HT1080 (cell line): Measurements from ENCODE around the gene LINS1. TPM values are rescaled to one million over a fixed set of nuclear protein-coding genes. Genes with fewer than 3 reads are reported as not detected.

ENCODE experiments used
- DNase-seq: peaks from one replicate; pipeline ENCODE4 v3.0.0-alpha.2; 2015; ENCODE audit warnings: low read depth
- total RNA-seq: library from RNA; depleted of rRNA; stranded (reverse); fragments of >200 nt; shearing (Covaris generic); gene quantifications from 2 replicates; pipeline ENCODE4 v1.2.3, GENCODE V29; 2014

The LINS1 gene
- total RNA-seq, 1 experiment from 2014 or later: 6.7 TPM

DNA sequence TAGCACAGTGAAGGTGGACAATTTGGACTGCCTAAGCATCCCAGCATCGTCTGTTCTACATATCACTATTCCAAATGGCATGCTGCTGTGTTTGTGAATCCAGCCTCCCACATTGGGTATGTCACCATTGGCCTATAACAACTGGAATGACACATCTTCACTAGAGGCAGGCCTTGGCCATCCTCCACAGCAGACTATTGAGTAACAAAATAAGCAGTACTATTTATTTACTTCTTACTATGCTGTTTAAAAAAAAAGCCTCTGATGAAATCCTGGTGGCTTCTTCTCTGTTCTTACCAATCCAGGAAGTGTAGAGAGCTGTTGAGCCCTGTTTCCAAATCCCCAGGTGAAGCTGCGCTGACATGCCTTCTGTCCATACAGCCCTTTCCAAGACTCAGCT is 42.7 kb downstream of the LINS1 start:
- DNase-seq: no peak

DNA sequence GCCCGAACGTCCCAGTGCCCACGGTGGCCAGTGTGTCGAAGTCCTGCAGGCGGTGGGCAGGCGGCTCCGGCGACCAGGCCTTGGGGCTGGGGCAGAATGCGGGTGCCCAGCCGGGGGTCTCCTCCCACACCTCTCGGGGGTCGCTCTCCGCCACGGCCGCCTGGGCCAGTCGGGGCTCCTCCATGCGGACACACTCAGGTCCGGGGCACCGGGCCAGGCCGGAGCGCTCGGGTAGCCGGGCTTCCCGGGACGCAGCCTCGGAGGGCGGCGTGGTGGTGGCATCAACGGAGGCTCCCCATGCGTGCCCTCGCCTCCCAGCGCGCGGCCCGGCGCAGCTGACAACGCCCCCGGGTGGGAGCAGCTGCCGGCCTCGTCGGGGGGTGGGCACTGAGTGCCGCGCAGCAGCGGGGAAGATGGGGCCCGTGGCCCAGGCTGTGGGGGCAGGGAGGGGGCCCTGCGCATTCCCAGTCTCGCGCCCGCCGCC is 43.2 kb downstream of the LINS1 start:
- no peak for DNase-seq

DNA sequence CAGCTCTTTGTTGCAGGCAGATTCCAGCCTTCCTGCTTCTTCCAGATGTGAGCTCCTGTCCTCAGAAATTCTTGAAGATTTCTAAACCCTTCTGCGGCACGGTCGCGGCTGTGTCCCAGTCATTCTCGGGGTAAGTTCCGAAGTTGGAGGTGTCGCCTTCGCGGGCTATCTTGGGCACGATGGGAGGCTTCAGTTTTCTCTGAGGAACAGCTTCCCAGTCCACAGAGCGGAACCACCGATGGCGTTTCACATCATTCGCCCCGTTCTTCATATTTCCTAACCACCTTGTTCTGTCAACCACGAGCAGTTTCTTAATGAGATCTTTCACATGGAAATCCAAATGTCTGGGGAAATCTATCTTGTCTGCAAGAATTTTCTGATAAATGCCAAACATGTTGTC is 48.5 kb downstream of the LINS1 start:
- DNase-seq: no peak

DNA sequence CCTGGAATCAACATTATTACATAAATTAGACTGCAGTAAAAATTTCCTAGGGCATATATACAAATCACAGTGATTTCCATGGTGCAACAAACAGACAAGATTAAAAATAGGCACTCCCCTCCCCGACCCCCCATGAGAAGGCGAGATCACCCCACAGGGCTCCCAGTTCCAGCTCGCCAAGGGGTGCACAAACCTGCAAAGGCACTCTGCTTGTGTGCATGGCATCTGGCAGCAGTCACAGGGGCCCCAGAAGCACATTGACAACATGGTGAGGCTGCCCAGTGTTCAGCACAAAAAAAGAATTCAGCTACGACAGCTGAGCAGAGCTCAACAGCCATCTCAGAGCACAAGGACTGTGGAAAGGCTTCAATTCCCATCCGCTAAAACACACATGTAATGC is 54.0 kb downstream of the LINS1 start:
- no peak for DNase-seq

DNA sequence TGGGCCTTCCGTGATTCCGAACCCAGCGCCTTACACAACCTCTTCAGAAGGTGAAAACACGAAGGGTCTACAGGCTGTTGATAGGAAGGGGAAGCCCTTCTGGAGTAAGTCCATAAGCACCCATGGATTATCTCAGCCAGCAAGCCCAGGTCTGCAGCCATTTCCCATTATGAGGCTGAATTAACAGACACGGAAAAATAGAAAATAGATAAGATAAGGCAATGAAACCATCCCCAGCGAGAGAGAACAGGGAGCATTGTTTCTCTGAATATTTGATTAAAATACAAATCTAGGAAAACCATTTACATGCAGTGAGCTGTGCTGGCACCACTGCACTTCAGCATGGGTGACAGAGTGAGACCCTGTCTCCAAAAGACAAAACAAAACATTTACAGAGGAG is 57.0 kb downstream of the LINS1 start:
- DNase-seq: no peak

DNA sequence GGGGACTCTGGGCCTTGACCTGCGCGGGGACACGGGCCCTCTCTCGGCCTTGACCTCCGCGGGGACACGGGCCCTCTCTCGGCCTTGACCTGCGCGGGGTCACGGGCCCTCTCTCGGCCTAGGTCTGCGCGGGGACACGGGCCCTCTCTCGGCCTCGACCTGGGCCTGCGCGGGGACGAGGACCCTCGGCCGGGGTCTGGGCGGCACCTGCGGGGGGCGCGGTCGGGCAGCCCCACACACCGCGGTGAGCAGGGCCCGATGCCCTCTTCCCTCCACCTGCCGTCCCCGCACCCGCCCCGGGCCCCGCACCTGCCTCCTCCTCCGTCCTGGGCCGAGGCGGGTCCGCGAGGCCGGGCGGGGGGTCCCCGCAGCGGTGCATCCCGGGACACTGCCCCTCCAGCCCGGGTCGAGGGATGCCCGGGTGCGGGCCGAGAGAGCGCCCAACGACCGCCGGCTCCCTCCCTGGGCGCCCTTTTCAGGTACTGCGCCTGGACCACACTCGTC is 57.6 kb downstream of the LINS1 start:
- DNase-seq: no peak

DNA sequence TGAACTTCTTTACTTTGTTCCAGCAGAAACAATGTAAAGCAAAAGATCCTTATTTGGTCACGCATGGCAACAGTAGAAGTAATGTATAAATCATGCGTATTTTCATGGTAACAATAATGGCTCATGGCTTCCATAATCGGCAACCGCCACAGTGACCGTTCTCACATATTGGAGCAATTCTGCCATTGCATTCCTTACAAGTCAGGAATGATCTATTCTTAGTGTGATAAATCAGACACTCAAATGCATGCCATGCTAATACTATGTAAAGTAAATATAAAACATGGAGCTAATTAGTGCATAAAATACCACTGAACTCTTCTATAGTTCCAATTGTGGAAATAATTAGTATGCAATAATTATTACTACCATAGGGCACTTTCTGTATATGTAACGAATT is 59.7 kb downstream of the LINS1 start:
- DNase-seq: no peak

DNA sequence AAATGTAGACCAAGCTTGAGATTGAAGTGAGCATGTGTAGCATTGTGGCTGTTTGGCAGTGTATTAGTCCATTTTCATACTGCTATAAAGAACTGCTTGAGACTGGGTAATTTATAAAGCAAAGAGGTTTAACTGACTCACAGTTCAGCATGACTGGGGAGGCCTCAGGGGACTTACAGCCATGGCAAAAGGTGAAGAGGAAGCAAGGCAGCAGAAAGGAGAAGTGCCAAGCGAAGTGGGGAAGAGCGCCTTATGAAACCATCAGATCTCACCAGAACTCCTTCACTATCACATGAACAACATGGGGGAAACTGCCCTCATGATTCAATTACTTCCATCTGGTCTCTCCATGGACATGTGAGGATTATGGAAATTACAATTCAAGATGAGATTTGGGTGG is 64.7 kb downstream of the LINS1 start:
- DNase-seq: no peak

DNA sequence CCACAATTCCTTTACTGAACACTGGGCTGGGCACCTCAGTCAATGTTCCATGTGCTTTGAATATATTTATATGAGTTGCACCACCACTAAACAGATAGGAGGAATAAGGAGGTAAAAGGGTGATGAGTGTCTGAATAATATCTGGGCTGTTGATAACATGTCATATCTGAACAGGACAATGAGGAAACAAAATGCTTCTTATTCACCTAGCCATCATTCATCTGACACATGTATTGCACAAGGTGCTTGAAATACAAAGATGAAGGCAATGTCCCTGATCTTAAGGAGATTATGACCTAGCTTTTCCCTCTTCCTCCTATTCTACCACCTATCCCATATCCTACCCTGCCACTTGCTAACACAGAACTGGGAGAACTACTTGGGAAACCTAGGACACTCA is 65.3 kb downstream of the LINS1 start:
- no peak for DNase-seq

DNA sequence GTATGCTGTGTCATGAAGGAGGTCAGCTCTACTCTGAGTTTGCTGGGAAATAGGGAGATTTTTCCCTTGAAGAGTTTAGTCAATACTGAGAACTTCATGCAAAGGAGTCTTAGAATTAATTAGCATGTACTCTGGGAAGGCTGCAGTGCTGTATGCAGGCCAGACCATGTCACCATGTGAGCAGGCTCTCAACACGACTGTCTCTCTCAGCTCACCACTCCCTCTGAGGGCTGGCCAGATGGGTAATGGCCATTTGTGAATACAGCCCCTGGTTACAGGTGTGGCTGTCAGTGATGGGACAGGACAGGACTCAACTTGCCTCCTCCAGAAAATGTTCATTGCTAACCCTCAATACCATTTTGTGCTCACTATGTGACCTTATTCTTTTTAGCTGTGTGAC is 68.1 kb downstream of the LINS1 start:
- no peak for DNase-seq

DNA sequence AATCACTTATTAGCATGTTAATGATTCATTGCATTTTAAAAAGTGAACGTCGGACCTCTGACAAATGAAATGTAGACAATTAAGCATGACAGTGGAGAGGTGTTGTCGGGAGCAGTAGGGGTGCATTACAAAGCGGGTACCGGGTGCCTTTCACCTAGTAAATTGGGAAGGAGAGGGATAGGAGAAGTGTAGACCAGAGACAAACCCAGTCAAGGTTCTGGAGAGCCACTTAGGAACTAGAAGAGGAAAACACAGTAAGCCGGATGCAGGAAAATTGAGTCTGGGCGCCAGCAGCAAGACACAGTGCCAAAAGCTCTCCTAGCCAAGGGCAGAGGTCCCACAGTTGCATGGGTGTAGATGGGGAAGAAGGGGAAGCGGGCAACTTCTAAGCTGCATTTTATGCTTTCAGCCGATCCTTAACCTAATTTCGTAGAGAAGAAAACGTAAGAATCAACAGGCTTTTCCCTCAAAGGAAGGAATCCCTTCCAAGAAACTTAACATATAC is 70.1 kb downstream of the LINS1 start:
- DNase-seq: no peak

DNA sequence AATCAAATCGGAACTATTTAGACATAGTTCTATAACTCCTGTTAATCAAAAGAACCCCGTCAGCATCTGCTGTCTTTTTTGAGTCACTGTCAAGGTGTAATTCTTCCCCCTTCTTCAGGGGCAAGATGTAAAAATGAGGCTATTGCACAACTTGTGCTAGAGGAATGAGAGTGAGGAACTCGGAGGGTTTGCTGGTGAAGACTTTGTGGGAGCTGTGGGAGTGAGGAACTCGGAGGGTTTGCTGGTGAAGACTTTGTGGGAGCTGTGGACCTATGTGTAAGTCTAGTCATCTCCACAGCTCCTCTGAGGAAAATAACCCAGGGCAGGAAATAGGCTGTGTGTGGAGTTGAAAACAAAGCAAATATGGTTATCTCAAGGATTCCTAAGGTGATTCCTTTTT is 70.8 kb downstream of the LINS1 start:
- DNase-seq: no peak

DNA sequence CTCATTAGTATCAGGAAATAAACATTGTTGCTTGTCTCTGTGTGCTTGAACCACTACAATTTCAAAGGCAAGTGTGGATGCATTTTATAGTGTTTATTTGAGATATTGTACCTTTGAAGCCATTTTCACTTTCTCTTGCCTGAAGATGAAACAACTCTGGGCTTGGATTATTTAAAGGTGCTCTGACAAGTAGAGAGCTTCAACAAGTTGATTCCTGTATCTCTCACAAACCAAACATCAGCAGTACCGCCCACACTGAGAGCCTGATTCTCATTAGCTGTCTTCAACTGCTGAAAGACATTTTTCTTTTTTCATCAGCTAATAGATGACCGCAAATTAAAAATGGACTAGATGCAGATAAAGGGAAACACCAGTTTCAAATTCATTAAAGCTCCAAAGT is 72.4 kb downstream of the LINS1 start:
- DNase-seq: no peak

DNA sequence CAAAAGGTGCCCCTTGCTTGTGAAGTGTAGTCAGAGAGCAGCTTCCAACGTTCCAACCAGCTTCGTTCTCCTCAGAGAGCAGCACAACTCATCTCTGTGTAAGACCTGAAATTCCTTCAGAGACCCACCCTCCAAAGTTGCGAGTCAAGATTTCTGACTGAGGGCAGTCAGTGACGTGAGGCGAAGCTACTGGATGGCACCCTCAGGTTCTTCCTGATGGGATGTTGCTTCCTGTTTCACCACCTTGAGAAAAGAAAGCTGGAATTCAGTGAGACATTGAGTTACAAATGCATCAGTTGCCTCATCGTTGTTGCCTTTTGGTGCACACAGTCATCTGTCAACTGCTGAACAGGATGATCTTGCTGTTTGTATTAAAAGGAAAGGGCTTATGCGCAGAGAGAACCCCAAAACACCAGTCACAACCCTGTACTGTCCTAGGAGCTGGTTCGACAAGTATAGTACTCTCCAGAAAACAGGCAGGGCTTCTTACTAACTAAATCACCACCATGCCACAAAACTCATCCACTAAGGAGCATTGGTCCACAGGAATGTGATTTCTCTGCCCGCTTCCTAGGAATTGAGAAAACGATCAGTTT is 73.1 kb downstream of the LINS1 start, which contains the start of gene CERS3:
Gene CERS3 (minus strand): TSS at position 118 of the 596 bp plus-strand sequence. CDS start 27,101 bp downstream, outside the sequence.
- DNase-seq: no peak

DNA sequence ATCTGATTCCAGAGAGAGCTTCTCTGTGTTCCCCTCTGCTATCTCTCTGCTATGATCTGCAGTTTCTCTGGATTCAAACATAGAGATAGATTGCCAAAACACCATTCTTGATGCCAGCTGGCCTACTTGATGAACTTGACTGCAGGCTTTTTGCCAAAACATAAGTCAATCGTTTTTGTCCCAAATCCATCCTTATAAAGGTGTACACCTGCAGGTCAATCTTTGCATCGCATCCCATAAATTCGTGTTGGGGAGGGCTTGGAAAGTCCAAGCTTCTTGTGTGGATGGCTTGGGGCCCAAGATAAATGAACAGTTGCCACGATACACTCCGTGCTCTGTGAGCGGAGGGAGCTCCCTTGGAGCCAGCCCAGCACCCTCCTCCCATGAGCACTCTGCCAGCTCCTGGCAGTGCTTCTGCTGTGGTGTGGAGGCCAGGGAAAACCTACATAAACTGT is 75.9 kb downstream of the LINS1 start:
- DNase-seq: no peak

DNA sequence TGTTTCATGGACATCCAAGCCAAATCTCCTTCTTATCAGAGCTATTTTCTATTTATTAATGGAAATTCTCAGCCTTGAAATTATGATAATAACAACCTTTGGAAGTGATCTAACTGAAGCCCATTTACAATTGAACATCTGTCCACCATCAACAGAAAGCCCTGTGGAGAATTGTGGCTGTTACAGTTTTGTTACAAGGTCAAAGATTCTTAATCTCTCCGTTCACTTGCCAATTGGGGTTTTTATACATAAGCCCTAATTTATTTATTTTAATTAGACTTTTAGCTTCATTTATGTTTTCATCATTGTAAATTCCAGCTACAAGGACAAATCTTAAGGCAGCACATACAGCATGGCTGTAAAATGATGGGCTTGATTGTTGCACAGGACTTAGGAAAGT is 76.5 kb downstream of the LINS1 start:
- DNase-seq: no peak

DNA sequence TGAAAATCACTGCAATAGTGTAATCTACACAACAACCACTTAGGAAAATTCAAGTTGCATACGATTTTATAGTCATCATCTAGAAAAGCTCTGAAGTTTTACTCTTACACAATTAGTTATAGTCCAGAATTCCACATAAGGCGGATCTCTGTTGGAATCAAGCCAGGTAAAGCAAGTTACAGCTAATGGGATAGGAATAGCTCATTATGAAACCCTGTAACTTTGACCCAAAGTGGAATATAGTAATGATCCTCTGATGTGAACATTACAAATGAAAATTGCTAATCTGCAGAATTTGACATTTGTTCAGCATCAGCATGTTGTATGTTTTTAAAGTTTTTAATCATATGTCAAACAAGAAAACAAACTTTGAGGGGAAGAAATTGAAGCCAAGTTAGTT is 77.7 kb downstream of the LINS1 start:
- DNase-seq: no peak

DNA sequence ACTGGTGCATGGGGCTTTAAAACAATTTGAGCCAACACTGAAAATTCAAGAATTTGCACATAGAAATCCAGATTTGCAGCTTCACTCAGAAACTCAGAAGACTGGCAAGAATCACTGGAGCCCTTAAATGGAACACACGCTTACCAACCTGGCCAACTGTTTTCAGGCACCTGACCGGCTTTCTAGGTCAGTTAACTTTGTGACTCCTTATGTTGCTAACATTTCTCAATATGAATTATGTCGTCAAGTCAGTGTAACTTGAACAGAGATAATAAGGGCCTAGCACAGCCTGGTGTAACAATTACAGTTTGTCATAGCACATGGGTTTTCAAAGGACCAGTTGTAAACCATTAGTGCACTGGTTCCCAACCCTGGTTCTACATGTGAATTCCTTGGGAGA is 80.1 kb downstream of the LINS1 start:
- DNase-seq: no peak

DNA sequence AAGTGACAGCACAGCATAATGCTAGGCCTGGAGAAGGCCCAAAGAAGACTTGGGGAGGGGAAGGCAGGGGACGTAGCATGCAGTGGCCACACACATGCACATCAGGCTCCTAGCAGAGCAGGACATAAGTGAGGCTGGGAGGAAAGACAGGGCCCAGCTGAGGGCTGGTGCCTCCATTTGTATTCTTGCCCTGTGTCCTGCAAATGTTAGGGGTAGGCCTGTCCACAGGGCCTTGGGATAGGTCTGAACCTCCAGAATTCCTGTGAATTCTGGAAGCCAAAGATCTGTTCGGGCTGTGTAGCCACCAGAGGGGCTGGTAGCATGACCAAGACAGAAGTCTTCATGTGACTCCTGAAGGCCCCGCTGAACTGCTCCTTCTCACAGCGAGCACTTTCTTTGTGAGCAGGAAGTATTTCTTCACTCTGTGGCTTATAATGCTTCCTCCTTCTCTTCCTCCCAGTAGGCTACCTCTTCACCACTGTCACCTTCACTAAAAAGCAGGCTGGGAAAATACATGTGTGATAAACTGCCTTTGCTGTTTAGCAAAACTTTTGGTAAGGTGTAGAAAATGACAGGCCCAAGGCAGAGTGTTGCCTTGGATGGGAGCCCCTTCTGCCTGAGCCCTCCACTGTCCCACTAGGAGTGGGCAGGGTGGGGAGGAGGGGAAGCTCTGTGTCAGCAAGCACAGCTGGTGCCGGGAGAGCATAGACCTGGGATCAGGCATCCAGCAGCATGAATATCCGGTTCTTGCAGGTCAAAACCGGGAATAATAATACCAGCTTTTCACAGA is 81.7 kb downstream of the LINS1 start:
- no peak for DNase-seq

DNA sequence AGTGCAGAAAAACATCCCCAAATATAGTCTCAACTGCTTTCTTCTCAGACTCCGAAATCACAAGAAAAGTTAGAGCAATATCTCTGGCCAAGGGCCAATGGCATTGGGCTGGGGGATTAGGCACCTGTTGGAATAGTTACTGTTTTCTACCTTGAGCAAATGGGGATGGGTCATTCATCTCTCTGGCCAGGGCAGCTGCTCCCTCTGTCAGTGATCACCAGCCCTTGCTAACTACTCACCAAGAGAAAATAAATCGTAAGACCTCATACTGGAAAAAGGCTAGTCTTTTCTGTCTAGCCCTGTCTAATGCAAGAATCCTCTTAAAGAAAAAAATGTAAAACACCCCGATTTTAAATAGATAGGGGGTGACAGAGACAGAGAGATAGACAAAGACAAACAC is 84.1 kb downstream of the LINS1 start:
- no peak for DNase-seq
